ENCODE data around the gene EHBP1.

The EHBP1 gene

GRCh38 chr2:63064197-63064596 is 358.7 kb downstream of the EHBP1 start (continued):
- TF ChIP-seq PRDM6 (tag by site-specific recombination; IDR thresholded peaks at IDR 0.05) (peak; percentile 30), ZNF16 (tag by site-specific recombination; IDR thresholded peaks at IDR 0.05; ENCODE audit: low read depth) (no peak), ZNF280C (tag by site-specific recombination; IDR thresholded peaks at IDR 0.05) (no peak), ZNF350 (tag by site-specific recombination; IDR thresholded peaks at IDR 0.05) (peak; percentile 87), ZBTB1 (tag by site-specific recombination; IDR thresholded peaks at IDR 0.05) (no peak), EGR2 (tag by site-specific recombination; IDR thresholded peaks at IDR 0.05; ENCODE audit: low read depth) (no peak), PATZ1 (tag by site-specific recombination; IDR thresholded peaks at IDR 0.05) (no peak), ZNF660 (tag by site-specific recombination; IDR thresholded peaks at IDR 0.05) (peak; percentile 82), ZNF530 (tag by site-specific recombination; IDR thresholded peaks at IDR 0.05; ENCODE audit: low read depth) (no peak), ZBTB7A (tag by site-specific recombination; IDR thresholded peaks at IDR 0.05; ENCODE audit: low read depth) (no peak), SP2 (tag by site-specific recombination; IDR thresholded peaks at IDR 0.05) (no peak), ZNF248 (tag by site-specific recombination; IDR thresholded peaks at IDR 0.05) (no peak), ZNF626 (tag by site-specific recombination; IDR thresholded peaks at IDR 0.05) (0 out of 2 replicates have a peak, but pooled peaks have one; percentile 53), TRIM28 (IDR thresholded peaks at IDR 0.05; ENCODE audit: borderline replicate concordance, low read length) (peak; percentile 86), ZNF19 (tag by site-specific recombination; IDR thresholded peaks at IDR 0.05; ENCODE audit: low read depth) (no peak), ZNF555 (tag by site-specific recombination; conservative IDR thresholded peaks at IDR 0.05) (no peak), INSM2 (tag by site-specific recombination; IDR thresholded peaks at IDR 0.05) (no peak), ZNF302 (tag by site-specific recombination; IDR thresholded peaks at IDR 0.05; ENCODE audit: low read depth) (no peak), ZNF280D (tag by site-specific recombination; IDR thresholded peaks at IDR 0.05) (no peak), ZNF776 (tag by site-specific recombination; IDR thresholded peaks at IDR 0.05; ENCODE audit: borderline replicate concordance) (0 out of 2 replicates have a peak, but pooled peaks have one; percentile 83), ZNF366 (tag by site-specific recombination; conservative IDR thresholded peaks at IDR 0.05) (no peak), PRDM10 (tag by site-specific recombination; IDR thresholded peaks at IDR 0.05) (no peak), ZNF549 (tag by site-specific recombination; IDR thresholded peaks at IDR 0.05) (peak; percentile 79), KLF9 (tag by site-specific recombination; IDR thresholded peaks at IDR 0.05; ENCODE audit: low read depth) (no peak), ZSCAN30 (tag by site-specific recombination; IDR thresholded peaks at IDR 0.05) (no peak), GLI4 (tag by site-specific recombination; IDR thresholded peaks at IDR 0.05) (no peak)
